ENCODE results near the gene PLD3. TPM values are rescaled to one million over a fixed set of nuclear protein-coding genes. Genes with fewer than 3 reads are reported as not detected.
A peak's percentile ranks its signal among the peaks of the same experiment; 100 is the strongest.
"Not testable (repeated sequence)": the region's sequence is repeated elsewhere in the genome, so short reads cannot be mapped to it uniquely, and the experiment has no call there.

Gene PLD3
- total RNA-seq, 2 donors from 2014 or later: 328 to 639 TPM

GRCh38 chr19:40403262-40403984, 54.9 kb downstream of the PLD3 start:
- Histone ChIP-seq H3K9me3 (no peaks in the 10 kb centered on the region), H3K4me3 (peak overlapping the region; percentile 42 to 50), H3K27ac (peak overlapping the region; percentile 79 to 85), H3K4me1 (replicated peaks) (no peaks in the 10 kb centered on the region), H3K27me3 (replicated peaks; ENCODE audit: insufficient read depth) (no peaks in the 10 kb centered on the region), H3K36me3 (no peaks in the 10 kb centered on the region)
- 1% methylated on average over 41 of the region's 41 CpGs for WGBS
- TF ChIP-seq CTCF (IDR thresholded peaks at IDR 0.05) (peak in 1 of 4 experiments; percentile 2), POLR2AphosphoS5 (IDR thresholded peaks at IDR 0.05) (no peak), POLR2A (IDR thresholded peaks at IDR 0.05) (peak; percentile 61)
- peak; percentile 72 for DNase-seq (ENCODE audit: low spot score)
- intact Hi-C loops (cut with DNase I): no loop called here

GRCh38 chr19:40407714-40408597, 59.5 kb downstream of the PLD3 start:
- DNase-seq (ENCODE audit: low spot score): no peak
- WGBS: 68% methylated on average over 22 of the region's 22 CpGs
- no peaks in the 10 kb centered on the region for H3K4me1 ChIP-seq (replicated peaks)
- no peaks in the 10 kb centered on the region for H3K9me3 ChIP-seq
- H3K4me3 ChIP-seq: no peak overlapping the region
- TF ChIP-seq POLR2AphosphoS5 (IDR thresholded peaks at IDR 0.05) (no peak), CTCF (IDR thresholded peaks at IDR 0.05) (no peak), POLR2A (IDR thresholded peaks at IDR 0.05) (no peak)
- intact Hi-C loops (cut with DNase I): no loop called here
- H3K27me3 ChIP-seq (replicated peaks; ENCODE audit: insufficient read depth): no peaks in the 10 kb centered on the region
- H3K36me3 ChIP-seq: no peaks in the 10 kb centered on the region
- H3K27ac ChIP-seq: no peak overlapping the region

- H3K27me3 ChIP-seq (replicated peaks; ENCODE audit: insufficient read depth); H3K4me3 ChIP-seq; H3K9me3 ChIP-seq; DNase-seq (ENCODE audit: low spot score); intact Hi-C loops (cut with DNase I); H3K4me1 ChIP-seq (replicated peaks); H3K27ac ChIP-seq; H3K36me3 ChIP-seq: not testable (repeated sequence)
- WGBS: 85% methylated on average over 8 of the region's 8 CpGs
Measured at GRCh38 chr19:40408598-40408925, 60.1 kb downstream of the PLD3 start.

- H3K9me3 ChIP-seq: no peaks in the 10 kb centered on the region
- DNase-seq (ENCODE audit: low spot score): no peak
- no peaks in the 10 kb centered on the region for H3K36me3 ChIP-seq
- no peaks in the 10 kb centered on the region for H3K27me3 ChIP-seq (replicated peaks; ENCODE audit: insufficient read depth)
- 79% methylated on average over 9 of the region's 9 CpGs for WGBS
- H3K27ac ChIP-seq: no peak overlapping the region
- no peaks in the 10 kb centered on the region for H3K4me1 ChIP-seq (replicated peaks)
- intact Hi-C loops (cut with DNase I): no loop called here
- no peak overlapping the region for H3K4me3 ChIP-seq
- no peak for TF ChIP-seq POLR2A (IDR thresholded peaks at IDR 0.05)
- no peak for TF ChIP-seq CTCF (IDR thresholded peaks at IDR 0.05)
- TF ChIP-seq POLR2AphosphoS5 (IDR thresholded peaks at IDR 0.05): no peak
Measured at GRCh38 chr19:40410030-40410389, 61.5 kb downstream of the PLD3 start.

GRCh38 chr19:40411125-40411842, 62.8 kb downstream of the PLD3 start:
- 39% methylated on average over 16 of the region's 16 CpGs for WGBS
- Histone ChIP-seq H3K9me3 (no peaks in the 10 kb centered on the region), H3K27me3 (replicated peaks; ENCODE audit: insufficient read depth) (no peaks in the 10 kb centered on the region), H3K36me3 (no peaks in the 10 kb centered on the region), H3K27ac (peak overlapping the region; percentile 7 to 45), H3K4me1 (replicated peaks) (no peaks in the 10 kb centered on the region), H3K4me3 (no peak overlapping the region)
- TF ChIP-seq CTCF (IDR thresholded peaks at IDR 0.05) (no peak), POLR2AphosphoS5 (IDR thresholded peaks at IDR 0.05) (peak; percentile 40), POLR2A (IDR thresholded peaks at IDR 0.05) (peak; percentile 8)
- no peak for DNase-seq (ENCODE audit: low spot score)
- intact Hi-C loops (cut with DNase I): no loop called here
